HCT116 (cell line): Measurements from ENCODE around the gene PADI2. TPM values are rescaled to one million over a fixed set of nuclear protein-coding genes. Genes with fewer than 3 reads are reported as not detected.

ENCODE experiments used
- ATAC-seq: fragments of 200-7000 bp; cut with Tn5 transposase; 2 replicates; pipeline ENCODE4 v1.9.1; 2020; ENCODE audit warnings: mild to moderate bottlenecking, moderate library complexity
- BruUV-seq: library from RNA; stranded (reverse); fragments of 400-500 nt; replicated peaks from 2 replicates; lab custom pipeline; 2021; lab: Mats Ljungman, UMichigan
- CTCF ChIA-PET: fragments of 300-600 bp; sonication (Branson Sonifier 250); formaldehyde crosslinking; loops from one replicate; lab custom pipeline; 2021; ENCODE audit warnings: antibody characterized with exemption; lab: Charles Lee
- POLR2A ChIA-PET: fragments of 300-600, 350-600 bp; sonication (Branson Sonifier 250); formaldehyde crosslinking; loops from one replicate; lab custom pipeline; 2021; ENCODE audit warnings: antibody characterized with exemption; lab: Charles Lee
- RAD21 ChIA-PET, 2 experiments: fragments of 300-600 bp; sonication (Branson Sonifier 250); formaldehyde crosslinking; loops; one replicate each; lab custom pipeline; 2023; ENCODE audit warnings: low total read pairs in 2 of 2; ENCODE audit not compliant: uncharacterized antibody in 2 of 2, unreplicated experiment in 2 of 2, low non-redundant PET in 1 of 2; lab: Charles Lee
- DNase-seq: peaks from one replicate; pipeline ENCODE4 v3.0.0-alpha.2; 2010; ENCODE audit warnings: low read depth, low spot score
- H2AFZ ChIP-seq: fragments of 200-600 bp; shearing (Covaris generic), sonication (generic); 2 replicates; pipeline ENCODE4 v1.6.1; 2017; ENCODE audit warnings: low read depth, mixed run types, mixed read lengths, antibody characterized with exemption, low read length; ENCODE audit not compliant: poor library complexity, severe bottlenecking
- H3K27ac ChIP-seq: 2 replicates; pipeline ENCODE4 v1.5.1; 2012; ENCODE audit warnings: low read depth, low read length
- H3K27me3 ChIP-seq: fragments of 200-600 bp; sonication (generic); 2 replicates; pipeline ENCODE4 v1.6.1; 2016; ENCODE audit warnings: mixed run types, low read length, mixed read lengths; ENCODE audit not compliant: insufficient read depth
- H3K36me3 ChIP-seq, 2 experiments: fragments of 200-500 bp in 1 of 2; fragments of 200-600 bp in 1 of 2; sonication (Bioruptor generic) in 1 of 2; sonication (generic) in 1 of 2; 2 replicates each; pipeline versions ENCODE4 v1.5.1 to v1.6.1; 2014 to 2016; ENCODE audit warnings: low read length in 2 of 2, inconsistent platforms in 1 of 2, mixed read lengths in 1 of 2, mixed run types in 1 of 2; ENCODE audit not compliant: insufficient read depth in 2 of 2, control insufficient read depth in 1 of 2
- H3K4me1 ChIP-seq, 2 experiments: fragments of 200-600 bp in 1 of 2; sonication (generic) in 1 of 2; 2 replicates each; pipeline versions ENCODE4 v1.5.1 to v1.6.1; 2012 to 2017; ENCODE audit warnings: low read length in 2 of 2, inconsistent platforms in 1 of 2, mild to moderate bottlenecking in 1 of 2, mixed read lengths in 1 of 2, mixed run types in 1 of 2, moderate library complexity in 1 of 2; ENCODE audit not compliant: insufficient read depth in 2 of 2, control insufficient read depth in 1 of 2
- H3K4me2 ChIP-seq: fragments of 200-600 bp; sonication (generic); 2 replicates; pipeline ENCODE4 v1.6.1; 2017; ENCODE audit warnings: mixed run types, low read length, mixed read lengths
- H3K4me3 ChIP-seq, 2 experiments: fragments of 200-600 bp in 1 of 2; sonication (generic) in 1 of 2; replicated peaks in 1 of 2; 2 replicates each; pipeline ENCODE4 v1.5.1; 2011 to 2016; ENCODE audit warnings: low read length in 2 of 2, control low read depth in 1 of 2, low read depth in 1 of 2, mild to moderate bottlenecking in 1 of 2, mixed read lengths in 1 of 2, mixed run types in 1 of 2
- H3K79me2 ChIP-seq: fragments of 200-600 bp; sonication (generic); 2 replicates; pipeline ENCODE4 v1.6.1; 2017; ENCODE audit warnings: mild to moderate bottlenecking, mixed run types, low read length, moderate library complexity, mixed read lengths; ENCODE audit not compliant: insufficient read depth
- H3K9ac ChIP-seq: fragments of 200-600 bp; sonication (generic); 2 replicates; pipeline ENCODE4 v1.6.1; 2016; ENCODE audit warnings: low read length, mixed read lengths
- H3K9me2 ChIP-seq: fragments of 200-600 bp; sonication (generic), shearing (Covaris generic); 2 replicates; pipeline ENCODE4 v1.6.1; 2017; ENCODE audit warnings: mixed run types, mild to moderate bottlenecking, moderate library complexity; ENCODE audit not compliant: insufficient read depth
- H3K9me3 ChIP-seq, 2 experiments: fragments of 200-500 bp in 1 of 2; fragments of 200-600 bp in 1 of 2; sonication (Bioruptor generic) in 1 of 2; sonication (generic) in 1 of 2; 2 replicates each; pipeline ENCODE4 v1.6.1; 2014 to 2017; ENCODE audit warnings: low read length in 2 of 2, mixed read lengths in 2 of 2, inconsistent platforms in 1 of 2, low read depth in 1 of 2, mild to moderate bottlenecking in 1 of 2, mixed run types in 1 of 2, moderate library complexity in 1 of 2; ENCODE audit not compliant: control insufficient read depth in 1 of 2, insufficient read depth in 1 of 2
- H4K20me1 ChIP-seq: fragments of 200-600 bp; sonication (generic), shearing (Covaris generic); 2 replicates; pipeline ENCODE4 v1.6.1; 2017; ENCODE audit warnings: mixed run types, mild to moderate bottlenecking, moderate library complexity; ENCODE audit not compliant: insufficient read depth
- ATF3 ChIP-seq: IDR thresholded peaks from 2 replicates; pipeline ENCODE4 v1.6.1; 2012
- CBX3 ChIP-seq: IDR thresholded peaks from 2 replicates; pipeline ENCODE4 v1.6.1; 2012; ENCODE audit warnings: low read depth
- CTCF ChIP-seq, 3 experiments: fragments of 200-600 bp in 1 of 3; sonication (generic) in 1 of 3; IDR thresholded peaks in 2 of 3; conservative IDR thresholded peaks in 1 of 3; 2 replicates each; pipeline ENCODE4 v1.5.1; 2012 to 2017; ENCODE audit warnings: low read depth in 2 of 3, low read length in 2 of 3, antibody characterized with exemption in 1 of 3, borderline replicate concordance in 1 of 3, control low read depth in 1 of 3, mild to moderate bottlenecking in 1 of 3, mixed read lengths in 1 of 3, mixed run types in 1 of 3, moderate library complexity in 1 of 3; ENCODE audit not compliant: insufficient read depth in 1 of 3
- EGR1 ChIP-seq: IDR thresholded peaks from 2 replicates; pipeline ENCODE4 v1.6.1; 2012; ENCODE audit warnings: low read depth
- ELF1 ChIP-seq: IDR thresholded peaks from 2 replicates; pipeline ENCODE4 v1.6.1; 2012; ENCODE audit warnings: low read depth, borderline replicate concordance
- EZH2 ChIP-seq: fragments of 200-600 bp; sonication (generic); IDR thresholded peaks from 2 replicates; pipeline ENCODE4 v1.6.1; 2017; ENCODE audit warnings: antibody characterized with exemption, mixed run types
- EZH2phosphoT487 ChIP-seq: fragments of 200-600 bp; IDR thresholded peaks from 2 replicates; pipeline ENCODE4 v1.6.1; 2018; ENCODE audit warnings: antibody characterized with exemption, borderline replicate concordance
- FOSL1 ChIP-seq: IDR thresholded peaks from 2 replicates; pipeline ENCODE4 v1.6.1; 2012; ENCODE audit warnings: low read depth
- JUND ChIP-seq: IDR thresholded peaks from 2 replicates; pipeline ENCODE4 v1.6.1; 2012
- MAX ChIP-seq: IDR thresholded peaks from 2 replicates; pipeline ENCODE4 v1.6.1; 2012
- POLR2AphosphoS5 ChIP-seq: IDR thresholded peaks from 2 replicates; pipeline ENCODE4 v1.6.1; 2011; ENCODE audit warnings: mild to moderate bottlenecking, low read depth, low read length, moderate library complexity
- REST ChIP-seq: IDR thresholded peaks from 2 replicates; pipeline ENCODE4 v1.6.1; 2012; ENCODE audit warnings: low read depth
- SIN3A ChIP-seq: IDR thresholded peaks from 2 replicates; pipeline ENCODE4 v1.6.1; 2012; ENCODE audit warnings: low read depth
- SRF ChIP-seq: IDR thresholded peaks from 2 replicates; pipeline ENCODE4 v1.6.1; 2012; ENCODE audit warnings: low read depth
- TCF7L2 ChIP-seq: IDR thresholded peaks from 2 replicates; pipeline ENCODE4 v1.7.0; 2011; ENCODE audit warnings: borderline replicate concordance, inconsistent platforms; ENCODE audit not compliant: insufficient read depth, insufficient read length; ENCODE audit errors: extremely low read depth
- YY1 ChIP-seq: IDR thresholded peaks from 2 replicates; pipeline ENCODE4 v1.6.1; 2011; ENCODE audit warnings: low read length, low read depth, moderate library complexity, mild to moderate bottlenecking; ENCODE audit not compliant: insufficient replicate concordance; ENCODE audit errors: extremely low read depth
- ZBTB33 ChIP-seq: IDR thresholded peaks from 2 replicates; pipeline ENCODE4 v1.6.1; 2011; ENCODE audit warnings: mild to moderate bottlenecking, low read length, moderate library complexity; ENCODE audit not compliant: insufficient replicate concordance; ENCODE audit errors: extremely low read depth
- ZFX ChIP-seq: fragments of 450-650 bp; IDR thresholded peaks from 2 replicates; pipeline ENCODE4 v1.6.1; 2017
- intact Hi-C: fragments of 100-400 bp; cut with micrococcal nuclease; formaldehyde crosslinking; loops from 2 replicates; pipeline ENCODE4 v1.10.0; 2022
- total RNA-seq: library from RNA; stranded (reverse); gene quantifications from one replicate; pipeline ENCODE4 v1.2.1, GENCODE V29; 2021; ENCODE audit not compliant: unreplicated experiment

Gene PADI2
- total RNA-seq, 1 experiment from 2014 or later = 2.7 TPM

- Histone ChIP-seq H3K4me1 (peaks cover 0 to 5% of the 10 kb centered on the region in 2 experiments; a peak in 1 of 4 replicates), H3K27me3 (no peaks in the 10 kb centered on the region), H3K4me2 (0 out of 2 replicates have a peak overlapping the region, but pooled peaks have one; percentile 5), H3K9me2 (no peaks in the 10 kb centered on the region), H3K27ac (no peak overlapping the region), H3K9me3 (no peaks in the 10 kb centered on the region), H3K4me3 (no peak overlapping the region), H3K9ac (no peak overlapping the region), H4K20me1 (no peaks in the 10 kb centered on the region), H3K79me2 (no peaks in the 10 kb centered on the region), H2AFZ (no peak overlapping the region), H3K36me3 (no peaks in the 10 kb centered on the region)
- TF ChIP-seq EGR1 (no peak), YY1 (no peak), CBX3 (no peak), ELF1 (no peak), SIN3A (no peak), ZFX (no peak), MAX (no peak), JUND (no peak), TCF7L2 (no peak), ZBTB33 (no peak), EZH2 (no peak), CTCF (IDR thresholded peaks at IDR 0.05 in 2 of 3, conservative IDR thresholded peaks at IDR 0.05 in 1 of 3; ENCODE audit: borderline replicate concordance in 1 of 3, insufficient read depth in 1 of 3, low read depth in 2 of 3, low read length in 2 of 3) (no peak), ATF3 (no peak), REST (no peak), EZH2phosphoT487 (no peak), SRF (no peak), FOSL1 (no peak), POLR2AphosphoS5 (no peak)
- CTCF ChIA-PET = interaction anchor here (1.1 kb wide), 1 partner anchor 23 kb away, joined by 3 read pairs; no protein-coding TSS in a partner anchor
- RAD21 ChIA-PET = no interaction called here
- no TSS peak for BruUV-seq
- ATAC-seq (no peak), DNase-seq (no peak)
- POLR2A ChIA-PET = no interaction called here
- intact Hi-C loops = no loop called here
Measured at GRCh38 chr1:17098446-17099317, 20.6 kb downstream of the PADI2 start.
